ENCODE data around the gene NXPH1.

NXPH1 gene

GRCh38 chr7:8597565-8597964 lies 164.2 kb downstream of the NXPH1 start:
- DNase-seq (ENCODE audit: low spot score), result no peak

- DNase-seq (ENCODE audit: low spot score), result no peak
Measured at GRCh38 chr7:8601121-8601520, 167.7 kb downstream of the NXPH1 start.

GRCh38 chr7:8605221-8605620 lies 171.8 kb downstream of the NXPH1 start:
- DNase-seq (ENCODE audit: low spot score), result no peak

- no peak for DNase-seq (ENCODE audit: low spot score)
Measured at GRCh38 chr7:8612584-8612983, 179.2 kb downstream of the NXPH1 start.

- DNase-seq (ENCODE audit: low spot score), result no peak
Measured at GRCh38 chr7:8613191-8613590, 179.8 kb downstream of the NXPH1 start.

GRCh38 chr7:8615019-8615418 lies 181.6 kb downstream of the NXPH1 start:
- DNase-seq (ENCODE audit: low spot score), result no peak

GRCh38 chr7:8618441-8619070 lies 185.1 kb downstream of the NXPH1 start:
- DNase-seq (ENCODE audit: low spot score), result no peak

- no peak for DNase-seq (ENCODE audit: low spot score)
Measured at GRCh38 chr7:8620169-8620568, 186.8 kb downstream of the NXPH1 start.

GRCh38 chr7:8625612-8626011 lies 192.2 kb downstream of the NXPH1 start:
- DNase-seq (ENCODE audit: low spot score), result no peak

GRCh38 chr7:8627325-8627724 lies 193.9 kb downstream of the NXPH1 start:
- no peak for DNase-seq (ENCODE audit: low spot score)

- DNase-seq (ENCODE audit: low spot score), result no peak
Measured at GRCh38 chr7:8628656-8629055, 195.2 kb downstream of the NXPH1 start.

- DNase-seq (ENCODE audit: low spot score), result no peak
Measured at GRCh38 chr7:8629504-8629903, 196.1 kb downstream of the NXPH1 start.

- no peak for DNase-seq (ENCODE audit: low spot score)
Measured at GRCh38 chr7:8637322-8637721, 203.9 kb downstream of the NXPH1 start.

- no peak for DNase-seq (ENCODE audit: low spot score)
Measured at GRCh38 chr7:8638076-8638475, 204.7 kb downstream of the NXPH1 start.

GRCh38 chr7:8639668-8640067 lies 206.3 kb downstream of the NXPH1 start:
- no peak for DNase-seq (ENCODE audit: low spot score)

- no peak for DNase-seq (ENCODE audit: low spot score)
Measured at GRCh38 chr7:8640671-8641070, 207.3 kb downstream of the NXPH1 start.

GRCh38 chr7:8668627-8669500 lies 235.5 kb downstream of the NXPH1 start:
- no peak for DNase-seq (ENCODE audit: low spot score)

- no peak for DNase-seq (ENCODE audit: low spot score)
Measured at GRCh38 chr7:8669501-8669851, 236.1 kb downstream of the NXPH1 start.

- DNase-seq (ENCODE audit: low spot score), result no peak
Measured at GRCh38 chr7:8684426-8684825, 251.0 kb downstream of the NXPH1 start.

GRCh38 chr7:8699875-8700624 lies 266.6 kb downstream of the NXPH1 start:
- DNase-seq (ENCODE audit: low spot score), result no peak

GRCh38 chr7:8702807-8703206 lies 269.4 kb downstream of the NXPH1 start:
- no peak for DNase-seq (ENCODE audit: low spot score)

- no peak for DNase-seq (ENCODE audit: low spot score)
Measured at GRCh38 chr7:8710124-8710523, 276.7 kb downstream of the NXPH1 start.

GRCh38 chr7:8714791-8715190 lies 281.4 kb downstream of the NXPH1 start:
- DNase-seq (ENCODE audit: low spot score), result no peak

All from hepatic stellate cell (primary cell).